Measurements from ENCODE around the gene HEPHL1. TPM values are rescaled to one million over a fixed set of nuclear protein-coding genes. Genes with fewer than 3 reads are reported as not detected.
A peak's percentile ranks its signal among the peaks of the same experiment; 100 is the strongest.

The HEPHL1 gene
- total RNA-seq, 1 donor from 2014 or later: 0.26 TPM

DNA sequence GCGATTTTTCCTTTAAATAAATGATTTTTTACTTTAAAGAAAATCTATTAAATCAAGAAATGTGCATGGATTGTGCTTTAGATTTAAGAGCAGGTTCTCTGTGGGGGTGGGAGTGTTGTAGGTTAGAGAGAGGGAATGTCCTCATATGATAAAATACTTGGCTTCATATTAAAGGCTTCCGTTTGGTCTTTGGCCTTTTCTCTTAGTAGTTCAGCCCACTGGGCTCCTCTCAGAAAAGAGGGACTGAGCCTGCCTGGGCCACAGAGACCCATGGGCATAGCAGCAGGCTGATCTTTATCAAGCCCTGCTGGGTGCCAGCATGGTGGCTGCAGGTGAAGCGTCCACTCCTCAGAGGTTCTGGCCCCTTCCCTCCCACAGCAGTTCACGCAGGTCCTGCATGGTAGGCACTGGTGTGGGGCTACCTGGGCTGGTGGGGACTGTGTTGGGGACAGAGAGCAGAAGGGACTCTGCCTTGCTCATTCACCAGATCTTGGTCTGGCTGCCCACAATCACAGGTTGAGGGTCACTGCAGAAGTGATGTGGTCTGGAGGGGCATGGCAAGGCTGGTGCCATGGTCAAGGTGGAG is 111.8 kb downstream of the HEPHL1 start:
- no peaks in the 10 kb centered on the region for H3K27me3 ChIP-seq (ENCODE audit: control insufficient read depth, insufficient read depth, low read length)
- TF ChIP-seq CTCF (IDR thresholded peaks at IDR 0.05; ENCODE audit: insufficient read depth, low read length, severe bottlenecking): no peak
- DNase-seq (ENCODE audit: low read depth) (no peak), FAIRE-seq (no peak)
- no peak overlapping the region for H3K4me3 ChIP-seq (ENCODE audit: low read depth, low read length)
- H3K36me3 ChIP-seq (ENCODE audit: control insufficient read depth, insufficient read depth, low read length): no peaks in the 10 kb centered on the region

GRCh38 chr11:94133752-94134151 is 112.6 kb downstream of the HEPHL1 start:
- no peak for DNase-seq (ENCODE audit: low read depth)
- no peaks in the 10 kb centered on the region for H3K36me3 ChIP-seq (ENCODE audit: control insufficient read depth, insufficient read depth, low read length)
- H3K4me3 ChIP-seq (ENCODE audit: low read depth, low read length): no peak overlapping the region
- no peak for FAIRE-seq
- H3K27me3 ChIP-seq (ENCODE audit: control insufficient read depth, insufficient read depth, low read length): no peaks in the 10 kb centered on the region
- TF ChIP-seq CTCF (IDR thresholded peaks at IDR 0.05; ENCODE audit: insufficient read depth, low read length, severe bottlenecking): no peak

- H3K36me3 ChIP-seq (ENCODE audit: control insufficient read depth, insufficient read depth, low read length): no peaks in the 10 kb centered on the region
- H3K27me3 ChIP-seq (ENCODE audit: control insufficient read depth, insufficient read depth, low read length): no peaks in the 10 kb centered on the region
- FAIRE-seq: no peak
- peak; percentile 91 for DNase-seq (ENCODE audit: low read depth)
- H3K4me3 ChIP-seq (ENCODE audit: low read depth, low read length): no peak overlapping the region
- no peak for TF ChIP-seq CTCF (IDR thresholded peaks at IDR 0.05; ENCODE audit: insufficient read depth, low read length, severe bottlenecking)
Observed at GRCh38 chr11:94134651-94135512, 113.7 kb downstream of the HEPHL1 start.

DNA sequence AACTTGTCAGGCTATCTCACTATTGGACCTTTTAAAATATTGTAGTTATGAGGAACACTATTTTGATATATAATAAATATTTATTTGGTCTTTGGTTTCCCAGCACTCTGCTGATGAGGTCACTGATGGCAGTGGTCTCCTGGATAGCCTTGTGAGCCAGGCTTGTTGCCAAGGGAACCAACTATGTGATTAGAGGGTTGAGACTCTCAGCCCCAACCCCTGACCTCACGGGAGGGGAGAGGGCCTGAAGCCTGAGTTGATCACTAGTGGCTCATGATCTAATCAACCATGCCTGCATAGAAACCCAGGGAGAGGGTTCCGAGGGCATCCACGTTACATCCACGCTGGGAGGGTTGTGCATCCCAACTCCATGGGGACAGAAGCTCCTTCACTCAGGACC is 118.3 kb downstream of the HEPHL1 start:
- no peak overlapping the region for H3K4me3 ChIP-seq (ENCODE audit: low read depth, low read length)
- no peaks in the 10 kb centered on the region for H3K27me3 ChIP-seq (ENCODE audit: control insufficient read depth, insufficient read depth, low read length)
- TF ChIP-seq CTCF (IDR thresholded peaks at IDR 0.05; ENCODE audit: insufficient read depth, low read length, severe bottlenecking): no peak
- no peaks in the 10 kb centered on the region for H3K36me3 ChIP-seq (ENCODE audit: control insufficient read depth, insufficient read depth, low read length)
- no peak for FAIRE-seq
- no peak for DNase-seq (ENCODE audit: low read depth)

GRCh38 chr11:94140154-94140655 is 119.1 kb downstream of the HEPHL1 start:
- FAIRE-seq (no peak), DNase-seq (ENCODE audit: low read depth) (peak; percentile 35)
- no peak overlapping the region for H3K4me3 ChIP-seq (ENCODE audit: low read depth, low read length)
- no peaks in the 10 kb centered on the region for H3K36me3 ChIP-seq (ENCODE audit: control insufficient read depth, insufficient read depth, low read length)
- H3K27me3 ChIP-seq (ENCODE audit: control insufficient read depth, insufficient read depth, low read length): no peaks in the 10 kb centered on the region
- TF ChIP-seq CTCF (IDR thresholded peaks at IDR 0.05; ENCODE audit: insufficient read depth, low read length, severe bottlenecking): no peak

All from bronchial epithelial cell (primary cell).